NCI-H510A treated with DMSO at 0.1 percent for 48 hours (cell line): ENCODE measurements around the gene SMOC1.

Source experiments
- DNase-seq: peaks from one replicate; lab custom pipeline; 2025; lab: John Stamatoyannopoulos, UW

Gene SMOC1, protein sequence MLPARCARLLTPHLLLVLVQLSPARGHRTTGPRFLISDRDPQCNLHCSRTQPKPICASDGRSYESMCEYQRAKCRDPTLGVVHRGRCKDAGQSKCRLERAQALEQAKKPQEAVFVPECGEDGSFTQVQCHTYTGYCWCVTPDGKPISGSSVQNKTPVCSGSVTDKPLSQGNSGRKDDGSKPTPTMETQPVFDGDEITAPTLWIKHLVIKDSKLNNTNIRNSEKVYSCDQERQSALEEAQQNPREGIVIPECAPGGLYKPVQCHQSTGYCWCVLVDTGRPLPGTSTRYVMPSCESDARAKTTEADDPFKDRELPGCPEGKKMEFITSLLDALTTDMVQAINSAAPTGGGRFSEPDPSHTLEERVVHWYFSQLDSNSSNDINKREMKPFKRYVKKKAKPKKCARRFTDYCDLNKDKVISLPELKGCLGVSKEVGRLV

DNA sequence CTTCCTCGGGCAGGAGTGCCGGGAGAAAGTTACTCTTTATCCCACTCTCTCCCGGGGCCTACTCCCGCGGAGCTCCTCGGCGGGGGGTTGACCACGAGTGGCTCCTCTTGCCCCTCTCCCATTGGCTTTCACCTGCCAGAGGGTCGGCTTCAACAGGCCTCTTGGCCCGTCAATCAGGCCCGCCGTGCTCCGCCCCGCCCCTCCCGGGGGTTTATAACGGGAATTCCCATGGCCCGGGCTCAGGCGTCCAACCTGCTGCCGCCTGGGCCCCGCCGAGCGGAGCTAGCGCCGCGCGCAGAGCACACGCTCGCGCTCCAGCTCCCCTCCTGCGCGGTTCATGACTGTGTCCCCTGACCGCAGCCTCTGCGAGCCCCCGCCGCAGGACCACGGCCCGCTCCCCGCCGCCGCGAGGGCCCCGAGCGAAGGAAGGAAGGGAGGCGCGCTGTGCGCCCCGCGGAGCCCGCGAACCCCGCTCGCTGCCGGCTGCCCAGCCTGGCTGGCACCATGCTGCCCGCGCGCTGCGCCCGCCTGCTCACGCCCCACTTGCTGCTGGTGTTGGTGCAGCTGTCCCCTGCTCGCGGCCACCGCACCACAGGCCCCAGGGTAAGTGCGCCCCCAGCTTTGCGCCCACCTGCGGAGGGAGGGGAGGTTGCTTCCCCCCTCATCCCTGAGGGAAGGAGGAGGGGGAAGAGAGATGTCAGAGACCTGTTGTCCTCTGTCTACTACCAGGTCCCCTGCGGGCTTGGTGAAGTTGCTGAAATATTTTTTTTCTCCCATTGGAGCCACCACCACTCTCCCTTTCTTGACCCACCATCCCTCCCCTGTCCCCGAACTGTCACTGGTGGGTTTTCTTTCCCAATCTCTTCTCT, at the start of gene SMOC1:
SMOC1 (plus strand) TSS at position 242 of the 869 bp plus-strand sequence; CDS start at position 505, 263 bp downstream.
- peak; percentile 67 for DNase-seq

DNA sequence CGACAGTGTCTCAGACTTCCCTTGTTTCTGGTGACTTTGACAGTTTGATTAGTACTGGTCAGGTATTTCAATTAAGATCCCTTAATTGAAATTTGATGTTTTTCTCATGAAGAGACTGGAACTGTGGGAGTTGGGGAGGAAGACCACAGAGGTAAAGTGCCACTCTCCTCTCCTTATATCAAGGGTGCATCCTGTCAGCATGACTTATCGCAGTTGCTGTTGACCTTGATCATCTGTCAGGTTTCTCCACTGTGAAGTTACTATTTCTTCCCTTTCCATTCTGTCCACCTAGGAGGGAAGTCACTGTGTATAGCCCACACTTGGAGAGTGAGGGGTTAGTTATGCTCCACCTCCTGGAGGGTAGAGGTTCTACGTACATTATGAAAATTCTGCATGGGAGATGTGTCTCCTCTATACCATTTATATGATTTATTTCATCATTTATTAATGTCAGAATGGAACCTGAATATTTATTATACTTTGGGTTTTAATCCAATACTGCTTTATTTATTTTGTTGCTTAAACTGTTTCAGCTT, 40.3 kb upstream of the SMOC1 start:
- no peak for DNase-seq

DNA sequence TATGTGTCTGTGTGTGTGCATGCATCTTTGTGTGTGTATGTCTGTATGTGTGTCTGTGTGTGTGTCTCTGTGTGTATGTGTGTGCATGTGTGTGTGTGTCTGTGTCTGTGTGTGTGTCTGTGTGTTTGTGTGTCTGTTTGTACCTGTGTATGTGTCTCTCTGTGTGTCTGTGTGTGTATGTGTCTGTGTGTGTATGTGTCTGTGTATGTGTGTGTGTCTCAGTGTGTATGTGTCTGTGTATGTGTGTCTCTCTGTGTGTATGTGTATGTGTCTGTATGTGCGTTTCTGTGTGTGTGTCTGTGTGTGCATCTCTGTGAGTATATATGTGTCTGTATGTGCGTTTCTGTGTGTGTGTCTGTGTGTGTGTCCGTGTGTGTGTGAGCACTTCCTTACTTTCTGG, 39.6 kb upstream of the SMOC1 start:
- DNase-seq = no peak

DNA sequence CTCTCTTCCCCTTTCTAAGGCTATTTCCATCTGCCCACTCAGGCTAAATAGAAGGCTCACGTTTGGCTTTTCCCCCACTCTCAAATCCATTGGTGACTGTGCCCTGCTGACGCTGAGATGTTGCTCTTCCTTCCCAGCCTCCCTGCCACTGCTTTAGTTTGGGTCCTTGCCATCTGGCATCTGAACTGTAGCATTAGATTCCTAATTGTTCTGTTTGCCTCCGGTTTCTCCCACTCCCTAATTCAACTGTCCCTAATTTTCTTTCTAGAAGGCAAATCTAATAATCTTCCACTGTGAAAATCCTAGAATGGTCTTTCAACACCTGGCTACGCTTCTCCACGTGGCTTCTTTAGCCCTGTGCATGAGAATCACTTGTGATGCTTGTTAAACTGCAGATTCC, 37.6 kb upstream of the SMOC1 start:
- no peak for DNase-seq

DNA sequence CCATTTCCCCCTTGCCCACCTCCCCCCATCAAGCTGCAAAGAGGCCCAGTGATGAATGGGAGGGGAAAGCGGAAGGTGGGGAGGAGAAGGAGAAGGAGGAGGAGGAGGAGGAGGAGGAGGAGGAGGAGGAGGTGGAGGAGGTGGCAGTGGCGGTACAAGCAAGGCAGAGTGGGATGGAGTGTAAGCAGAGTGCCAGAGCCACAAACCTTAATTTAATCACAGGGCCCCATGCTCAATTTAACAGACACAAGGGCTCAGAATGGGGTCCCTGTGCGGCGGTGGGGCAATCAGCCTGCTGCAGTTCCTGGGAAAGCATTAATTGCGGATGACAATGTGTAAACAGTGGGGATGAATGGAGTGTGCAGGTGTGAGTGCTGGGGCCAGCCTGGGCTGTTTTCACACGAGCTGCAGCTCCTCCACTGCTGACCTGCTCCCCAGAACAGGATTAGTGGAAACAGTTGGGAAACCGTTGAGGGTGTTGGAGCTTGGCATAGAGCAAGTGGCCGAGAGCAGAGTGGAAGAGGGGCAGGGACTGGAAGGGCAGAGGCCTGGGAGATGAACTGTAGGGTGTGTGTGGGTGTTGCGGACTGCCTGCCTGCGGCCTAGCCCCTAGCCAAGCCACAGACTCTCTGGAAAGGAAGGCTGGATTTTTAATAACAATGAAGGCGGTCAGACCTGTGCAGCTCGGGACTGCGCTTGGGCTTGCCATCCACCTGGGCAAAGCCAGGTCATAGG, 36.4 kb upstream of the SMOC1 start:
- DNase-seq = peak; percentile 35

DNA sequence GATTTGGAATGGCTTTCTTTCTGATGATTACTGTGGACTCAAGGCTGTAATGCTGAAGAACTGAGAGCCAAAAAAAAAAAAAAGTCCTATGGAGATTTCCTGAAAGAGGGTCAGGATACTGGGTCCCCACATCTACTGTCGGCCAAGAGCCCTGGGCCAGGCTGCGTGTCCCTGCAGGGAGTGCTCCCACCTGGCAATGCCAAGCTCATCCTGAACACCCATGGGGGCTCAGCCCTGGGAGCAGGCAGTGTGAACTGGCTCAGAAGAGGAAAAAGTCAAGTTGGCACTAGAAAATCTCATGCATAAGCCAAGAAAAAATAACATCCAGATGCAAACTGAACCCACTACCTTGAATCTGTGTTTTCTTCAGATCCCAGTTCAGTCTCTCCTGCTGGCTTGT, 35.0 kb upstream of the SMOC1 start:
- DNase-seq = no peak

DNA sequence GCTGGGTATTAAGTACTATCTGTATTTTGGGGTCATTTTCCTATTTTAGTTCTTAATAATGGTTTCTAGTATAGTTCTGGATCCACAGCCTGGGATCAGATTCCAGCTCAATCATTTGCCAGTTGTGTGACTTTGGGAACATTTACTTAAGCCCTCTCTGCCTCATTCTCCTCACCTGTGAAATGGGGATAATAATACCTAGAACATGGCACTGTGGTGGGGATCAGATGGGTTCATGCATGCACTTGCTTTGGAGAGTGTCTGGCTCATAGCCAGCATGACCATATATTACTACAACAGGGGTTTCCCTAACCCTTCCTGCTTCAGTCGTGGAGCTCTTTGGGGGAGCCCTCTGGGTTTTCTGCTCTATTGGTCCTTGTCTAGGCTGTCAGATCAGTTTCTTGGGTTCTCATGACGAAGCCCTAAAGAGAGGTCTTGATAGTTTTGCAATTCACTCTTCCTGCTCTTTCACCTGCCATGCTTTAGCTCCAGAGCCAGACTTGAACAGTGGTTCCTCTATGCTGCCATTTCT, 34.1 kb upstream of the SMOC1 start:
- no peak for DNase-seq

DNA sequence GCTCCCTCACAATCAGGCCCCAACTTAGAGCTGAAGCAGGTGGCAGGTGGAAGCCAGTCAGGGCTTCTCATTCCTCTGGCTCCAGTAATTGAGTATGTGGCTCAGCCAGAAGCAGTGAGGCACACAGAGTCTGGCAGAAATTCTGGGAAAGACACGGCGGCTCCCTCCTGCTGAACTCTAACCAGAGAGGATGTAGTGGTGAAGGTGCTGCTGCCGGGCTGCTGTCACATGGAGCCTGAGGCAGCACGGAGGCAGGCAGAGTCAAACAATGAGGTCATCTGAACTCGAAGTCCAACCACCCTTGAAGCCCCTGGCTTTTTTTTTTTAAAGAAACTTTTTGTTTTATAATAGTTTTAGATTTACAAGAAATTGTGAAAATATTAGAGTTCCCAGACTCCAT, 33.4 kb upstream of the SMOC1 start:
- no peak for DNase-seq

DNA sequence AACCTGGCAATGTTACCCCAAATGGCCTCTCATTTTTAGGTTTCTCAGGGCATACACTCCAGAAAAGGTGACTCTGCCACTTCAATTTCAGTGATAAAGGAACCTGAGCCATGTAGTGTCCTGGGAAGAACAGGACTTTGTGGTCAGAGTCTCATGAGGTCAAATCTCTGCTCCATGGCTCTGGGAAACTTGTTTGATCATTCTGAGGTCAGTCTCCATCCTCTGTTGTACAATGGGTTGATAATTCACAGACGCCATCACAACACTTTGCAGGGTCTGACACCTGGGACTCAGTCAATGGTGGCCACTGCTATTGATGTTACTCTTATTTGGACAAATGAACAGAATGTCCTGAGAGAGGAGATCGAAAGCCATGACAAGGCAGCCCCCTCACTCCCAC, 31.1 kb upstream of the SMOC1 start:
- DNase-seq = no peak

DNA sequence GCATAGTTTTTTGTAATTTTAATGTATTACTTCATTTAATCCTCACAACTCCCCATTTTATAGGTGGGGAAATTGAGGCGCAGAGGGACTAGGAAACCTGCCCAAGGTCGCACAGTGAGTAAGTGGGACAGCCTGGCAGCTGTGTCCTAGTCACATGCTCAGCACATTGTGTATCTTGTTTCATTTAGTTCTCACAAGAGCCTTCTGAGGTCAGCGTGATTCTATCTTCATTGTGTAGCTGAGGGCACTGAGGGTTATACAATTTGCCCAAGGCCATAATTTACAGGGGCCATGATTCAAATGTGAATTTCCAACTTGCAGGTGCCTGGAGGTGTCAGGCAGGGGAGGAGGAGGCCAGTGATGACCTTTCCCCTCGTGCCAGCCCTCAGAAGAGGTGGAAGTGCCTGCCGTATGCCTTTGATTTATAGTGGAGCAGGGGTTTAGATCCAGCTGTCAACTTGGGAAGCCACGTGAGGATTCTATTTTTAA, 30.3 kb upstream of the SMOC1 start:
- DNase-seq = peak; percentile 32

DNA sequence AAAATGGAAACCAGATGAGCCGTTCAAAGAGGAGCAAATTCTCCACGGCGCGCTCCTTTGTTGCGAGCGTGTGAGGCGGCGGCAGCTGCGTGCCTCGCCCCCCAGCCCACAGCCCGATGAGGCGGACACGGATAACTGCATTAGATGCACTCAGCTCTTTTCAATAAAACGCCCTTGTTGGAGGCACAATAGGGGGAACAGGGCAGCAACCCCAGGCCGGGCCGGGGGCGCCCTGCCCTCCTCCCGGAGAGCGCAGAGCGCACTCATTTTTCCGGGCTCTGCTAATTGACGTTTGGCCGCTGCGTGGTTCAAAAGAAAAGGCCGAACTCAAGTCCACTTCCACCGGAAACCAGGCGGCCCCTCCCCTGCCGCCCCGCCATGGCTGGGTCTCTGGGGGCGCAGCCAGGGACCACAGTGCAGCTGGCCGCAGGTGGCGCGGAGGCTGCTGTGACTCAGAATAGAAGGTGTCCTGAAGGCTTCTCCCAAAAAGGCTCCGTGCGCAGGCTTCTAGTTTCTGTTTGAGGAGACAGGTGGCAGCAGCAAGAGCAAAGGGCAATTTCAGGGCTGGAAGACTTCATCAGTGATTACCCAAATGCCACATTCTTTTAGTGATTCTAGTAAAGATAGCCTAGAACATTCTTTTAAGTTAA, 29.0 kb upstream of the SMOC1 start:
- DNase-seq = no peak

DNA sequence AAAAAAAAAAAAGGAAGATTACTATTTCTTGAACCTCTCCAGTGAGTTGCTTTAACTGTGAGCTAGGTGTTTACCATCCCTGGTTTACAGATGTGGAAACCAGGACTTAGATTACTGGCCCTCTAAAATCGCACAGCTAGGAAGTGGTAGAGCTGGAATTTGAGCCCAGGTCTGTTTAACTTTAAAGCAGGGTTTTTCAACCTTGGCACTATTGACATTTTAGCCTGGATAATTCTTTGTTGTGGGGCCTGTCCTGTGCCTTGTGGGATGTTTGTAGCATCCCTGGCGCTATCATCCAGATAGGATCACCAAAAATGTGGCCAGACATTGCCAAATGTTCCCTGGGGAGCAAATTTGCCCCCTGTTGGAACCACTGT, 28.5 kb upstream of the SMOC1 start:
- DNase-seq = no peak

DNA sequence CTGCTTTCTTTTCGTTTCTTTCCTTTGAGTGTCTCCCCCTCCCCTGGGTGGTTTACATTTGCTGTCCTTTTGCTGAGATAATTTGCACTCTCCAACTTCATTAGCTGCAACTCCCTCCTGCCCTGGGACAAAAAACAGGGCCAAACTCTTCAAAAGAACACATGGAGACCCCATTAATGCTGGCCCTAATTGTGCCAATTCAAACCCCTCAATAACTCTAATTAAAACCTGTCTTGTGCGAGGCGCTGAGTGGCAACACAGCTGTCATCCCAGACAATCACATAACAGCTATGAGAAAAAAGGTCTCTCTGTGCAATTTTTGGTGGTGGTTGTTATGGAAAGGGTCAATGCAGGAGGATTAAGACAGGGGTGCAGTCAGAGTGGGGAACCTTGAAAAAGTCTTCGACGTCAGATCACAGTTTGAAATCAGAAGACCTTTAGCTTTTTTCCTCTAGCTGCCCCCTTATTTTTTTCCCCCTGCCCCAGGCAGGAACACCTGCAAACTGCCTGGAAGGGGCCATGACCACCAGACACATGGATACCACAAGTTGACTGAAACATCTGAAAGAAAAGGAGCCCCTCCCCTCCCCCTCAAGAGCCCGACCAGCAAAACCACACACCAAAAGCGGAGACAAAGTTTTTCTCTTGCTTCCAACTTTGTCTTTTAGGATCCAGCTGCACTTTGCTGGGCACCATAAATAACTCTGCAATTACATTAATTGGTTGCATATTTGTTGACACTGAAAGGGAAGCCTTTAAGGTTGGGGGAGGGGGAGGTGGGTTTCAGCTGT, 26.5 kb upstream of the SMOC1 start:
- no peak for DNase-seq

DNA sequence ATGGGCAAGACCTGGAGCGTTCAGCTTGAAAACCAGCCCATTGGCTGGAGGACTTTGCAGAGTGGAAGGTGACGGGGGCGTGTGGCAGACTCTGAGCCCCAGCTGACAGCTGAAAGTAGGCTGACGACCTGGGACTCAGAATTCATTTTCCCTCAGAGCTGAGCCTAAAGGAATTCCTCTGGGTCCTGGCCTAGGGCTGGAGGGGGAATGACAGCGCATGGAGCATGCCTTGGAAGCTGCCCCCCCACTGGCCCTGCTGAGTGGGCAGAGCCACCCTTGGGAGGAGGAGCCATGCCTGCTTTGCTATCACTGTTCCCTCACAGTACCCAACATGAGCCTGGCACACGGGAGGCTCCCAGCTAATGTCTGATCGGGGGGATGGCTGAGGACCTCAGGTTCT, 25.4 kb upstream of the SMOC1 start:
- no peak for DNase-seq

DNA sequence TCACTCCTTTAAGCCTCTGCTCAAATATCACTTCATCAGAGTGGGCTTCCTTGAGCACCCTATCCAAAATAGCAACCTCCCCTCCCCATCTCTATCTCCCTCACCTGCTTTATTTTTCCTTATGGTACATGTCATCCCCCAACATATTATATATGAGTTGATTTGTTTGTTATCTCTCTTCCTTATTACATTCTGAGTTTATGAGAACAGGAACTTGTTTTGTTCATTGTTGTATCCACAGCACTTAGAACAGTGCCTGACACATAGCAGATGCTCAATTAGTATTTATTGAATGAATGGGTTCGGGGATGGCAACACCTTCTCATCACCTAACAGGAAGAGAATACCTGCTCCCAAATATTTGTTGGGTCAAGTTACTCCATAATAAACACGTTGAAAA, 24.6 kb upstream of the SMOC1 start:
- DNase-seq = no peak

DNA sequence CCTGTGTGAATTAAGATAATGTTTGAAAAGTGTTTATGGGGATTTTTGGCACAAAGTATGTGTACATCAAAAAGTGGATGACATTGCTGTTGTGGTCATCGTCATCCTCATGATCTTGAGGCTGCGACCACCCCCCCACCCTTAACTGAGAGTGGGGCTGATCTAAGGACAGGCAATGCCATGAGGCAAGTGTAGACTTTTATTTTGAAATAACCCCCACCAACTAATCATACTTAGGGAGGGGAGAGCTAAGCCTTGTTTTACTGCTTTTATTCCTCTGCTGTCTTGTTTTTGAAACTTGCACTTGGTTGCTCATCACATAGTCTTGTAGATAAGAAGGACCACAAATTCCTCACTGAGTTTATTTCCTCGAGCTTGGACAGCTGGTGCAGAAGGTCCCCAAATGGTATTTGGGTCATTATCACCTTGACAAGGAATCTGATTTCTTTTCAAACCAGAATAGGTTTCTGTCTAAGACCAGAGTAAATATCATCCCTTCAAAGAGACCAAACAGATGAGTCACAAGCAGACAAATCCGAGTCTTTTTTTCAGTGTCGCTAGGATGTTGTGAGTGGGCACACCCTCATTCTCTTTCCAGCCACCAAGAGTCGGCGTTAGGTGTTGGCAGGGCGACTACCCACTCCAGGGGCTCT, 23.9 kb upstream of the SMOC1 start:
- no peak for DNase-seq

DNA sequence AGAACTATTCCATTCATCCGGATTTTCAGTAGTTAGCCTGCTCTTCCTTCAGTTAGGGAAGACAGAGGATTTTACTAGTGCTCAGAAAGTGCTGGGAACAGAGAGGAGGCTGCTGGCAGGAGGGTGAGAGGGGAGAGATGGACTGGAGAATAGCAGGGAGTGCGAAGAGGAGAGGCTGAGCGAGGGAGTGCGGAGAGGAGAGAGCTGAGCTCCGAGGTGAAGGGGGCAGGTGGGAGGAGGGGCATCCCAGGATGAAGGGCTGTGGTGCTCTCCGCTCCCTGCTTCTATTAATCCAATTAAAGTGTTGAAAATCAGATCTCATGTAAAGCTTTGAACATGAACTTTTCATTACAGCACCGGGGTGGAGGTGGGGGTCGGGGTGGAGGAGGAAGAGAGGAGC, 20.4 kb upstream of the SMOC1 start:
- no peak for DNase-seq

DNA sequence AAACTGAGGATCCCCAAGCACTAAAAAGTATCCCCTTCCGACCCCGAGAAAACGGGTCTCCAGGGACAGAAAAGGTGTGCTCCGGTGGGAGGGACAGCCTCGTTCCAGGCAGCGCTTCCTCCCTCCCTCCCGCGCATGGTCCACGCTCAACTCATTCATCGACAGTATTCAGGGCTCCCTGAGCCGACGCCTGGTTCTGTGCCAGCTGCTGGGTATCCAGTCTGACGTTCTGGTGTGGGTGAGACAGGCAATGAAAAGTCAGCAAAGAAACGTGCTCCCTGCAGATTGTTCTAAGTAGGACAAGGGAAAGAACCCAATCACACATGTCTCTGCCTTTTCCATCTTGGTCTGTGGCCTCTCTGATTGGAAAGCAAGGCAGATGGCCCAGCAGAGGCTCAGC, 19.6 kb upstream of the SMOC1 start:
- no peak for DNase-seq

DNA sequence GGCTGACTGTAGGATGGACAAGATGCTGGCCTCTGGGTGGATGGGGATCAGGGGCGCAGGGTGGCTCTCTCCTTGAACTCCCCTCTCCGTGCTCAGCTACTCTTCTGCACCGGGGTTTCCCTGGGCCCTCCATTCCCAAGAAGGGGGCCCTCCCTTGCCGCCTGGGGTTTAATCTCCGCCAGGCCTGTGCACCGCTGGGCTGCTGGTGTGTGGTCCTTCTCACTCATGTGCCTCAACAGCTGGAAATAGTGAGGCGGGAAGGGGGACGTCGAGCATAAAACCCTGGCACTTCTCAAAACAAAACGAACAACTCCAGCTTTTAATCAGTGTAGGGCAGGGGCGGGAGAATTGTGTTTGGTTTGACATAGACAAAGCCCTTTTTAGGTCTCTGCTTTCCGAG, 19.0 kb upstream of the SMOC1 start:
- no peak for DNase-seq

DNA sequence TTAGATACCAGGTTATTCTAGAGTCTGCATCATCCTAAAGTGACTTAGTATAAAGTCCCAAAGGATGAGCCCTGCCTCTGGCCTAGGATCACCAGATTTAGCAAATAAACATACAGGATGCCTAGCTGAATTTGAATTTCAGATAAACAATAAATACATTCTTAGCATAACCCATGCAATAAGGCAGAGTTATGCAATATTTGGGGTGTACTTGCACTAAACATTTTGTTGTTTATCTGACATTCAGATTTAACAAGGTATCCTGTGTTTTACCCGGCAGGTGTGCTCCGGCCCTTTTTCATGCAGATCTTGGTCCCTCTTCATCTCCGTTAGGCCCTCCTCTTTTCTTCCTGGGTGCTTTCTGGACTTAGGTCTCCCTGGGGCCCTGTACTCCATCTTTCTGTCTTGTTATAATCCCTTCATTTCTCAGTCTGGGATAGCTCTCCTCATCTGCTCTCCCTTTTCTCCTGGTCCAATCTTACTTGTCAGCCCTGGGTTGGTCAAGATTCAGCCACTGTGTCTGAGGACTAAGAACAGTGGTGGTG, 18.1 kb upstream of the SMOC1 start:
- DNase-seq = no peak
